Subcutaneous abdominal adipose tissue (tissue), 5 donors: ENCODE data around the gene ATAD2B.

Source experiments
- H3K27ac ChIP-seq: one replicate; pipeline ENCODE4 v1.7.0; 2013; ENCODE audit warnings: low read depth, mild to moderate bottlenecking, inconsistent platforms, low read length, moderate library complexity
- H3K27me3 ChIP-seq, 5 donors: one replicate each; pipeline ENCODE4 v1.7.0; 2013; ENCODE audit warnings: low read length in 5 of 5, inconsistent platforms in 1 of 5; ENCODE audit not compliant: control insufficient read depth in 5 of 5, insufficient read depth in 4 of 5
- H3K36me3 ChIP-seq, 5 donors: one replicate each; pipeline ENCODE4 v1.7.0; 2013; ENCODE audit warnings: low read length in 5 of 5; ENCODE audit not compliant: control insufficient read depth in 5 of 5, insufficient read depth in 5 of 5
- H3K4me1 ChIP-seq, 5 donors: one replicate each; pipeline ENCODE4 v1.7.0; 2013; ENCODE audit warnings: low read length in 5 of 5, mild to moderate bottlenecking in 3 of 5, moderate library complexity in 1 of 5; ENCODE audit not compliant: control insufficient read depth in 5 of 5, insufficient read depth in 5 of 5
- H3K4me3 ChIP-seq, 5 donors: one replicate each; pipeline ENCODE4 v1.7.0; 2013; ENCODE audit warnings: low read length in 5 of 5, low read depth in 1 of 5
- H3K9ac ChIP-seq, 5 donors: one replicate each; pipeline ENCODE4 v1.7.0; 2013; ENCODE audit warnings: low read length in 5 of 5, mild to moderate bottlenecking in 4 of 5, moderate library complexity in 3 of 5
- H3K9me3 ChIP-seq, 5 donors: one replicate each; pipeline ENCODE4 v1.7.0; 2013; ENCODE audit warnings: low read length in 5 of 5; ENCODE audit not compliant: control insufficient read depth in 5 of 5
- donor health status: healthy.
- donor health status: healthy.
- donor health status: healthy.
- donor health status: healthy.
- donor health status: healthy.

Gene ATAD2B

GRCh38 chr2:23915327-23915726, 11.6 kb downstream of the ATAD2B start:
- no peaks in the 10 kb centered on the region for H3K9me3 ChIP-seq
- H3K27me3 ChIP-seq = no peaks in the 10 kb centered on the region
- H3K27ac ChIP-seq = peak overlapping the region; percentile 18
- no peak overlapping the region for H3K9ac ChIP-seq
- H3K4me3 ChIP-seq = no peak overlapping the region
- H3K36me3 ChIP-seq = no peaks in the 10 kb centered on the region
- H3K4me1 ChIP-seq = peaks cover 0 to 15% (median 12%) of the 10 kb centered on the region in 5 donors

GRCh38 chr2:23912054-23912453, 14.9 kb downstream of the ATAD2B start:
- Histone ChIP-seq H3K27ac (no peak overlapping the region), H3K27me3 (no peaks in the 10 kb centered on the region), H3K36me3 (no peaks in the 10 kb centered on the region), H3K4me3 (no peak overlapping the region), H3K9me3 (no peaks in the 10 kb centered on the region), H3K4me1 (peaks cover 0 to 14% (median 10%) of the 10 kb centered on the region in 5 donors), H3K9ac (no peak overlapping the region)

- Histone ChIP-seq H3K27ac (no peak overlapping the region), H3K36me3 (no peaks in the 10 kb centered on the region), H3K4me1 (peaks cover 3 to 39% (median 25%) of the 10 kb centered on the region in 5 donors)
These were observed 21.8 kb downstream of the ATAD2B start for GRCh38 chr2:23905155-23905554.

GRCh38 chr2:23904692-23905091, 22.2 kb downstream of the ATAD2B start:
- H3K9ac ChIP-seq = peak overlapping the region in 1 of 5 donors; percentile 60
- peaks cover 3 to 39% (median 25%) of the 10 kb centered on the region in 5 donors for H3K4me1 ChIP-seq
- H3K9me3 ChIP-seq = no peaks in the 10 kb centered on the region
- H3K4me3 ChIP-seq = no peak overlapping the region
- H3K27me3 ChIP-seq = no peaks in the 10 kb centered on the region
- no peaks in the 10 kb centered on the region for H3K36me3 ChIP-seq
- no peak overlapping the region for H3K27ac ChIP-seq

More at GRCh38 chr2:23905155-23905554, 21.8 kb downstream of the ATAD2B start:
- no peak overlapping the region for H3K4me3 ChIP-seq
- no peak overlapping the region for H3K9ac ChIP-seq
- H3K9me3 ChIP-seq = no peaks in the 10 kb centered on the region
- H3K27me3 ChIP-seq = no peaks in the 10 kb centered on the region

- Histone ChIP-seq H3K27me3 (no peaks in the 10 kb centered on the region), H3K27ac (no peak overlapping the region), H3K36me3 (no peaks in the 10 kb centered on the region), H3K4me1 (peaks cover 3 to 39% (median 25%) of the 10 kb centered on the region in 5 donors), H3K9me3 (no peaks in the 10 kb centered on the region), H3K4me3 (no peak overlapping the region), H3K9ac (peak overlapping the region in 1 of 5 donors; percentile 60)
These were observed 22.7 kb downstream of the ATAD2B start for GRCh38 chr2:23904215-23904614.

- no peak overlapping the region for H3K27ac ChIP-seq
- no peak overlapping the region for H3K4me3 ChIP-seq
- no peaks in the 10 kb centered on the region for H3K36me3 ChIP-seq
- no peaks in the 10 kb centered on the region for H3K9me3 ChIP-seq
- peaks cover 3 to 39% (median 25%) of the 10 kb centered on the region in 5 donors for H3K4me1 ChIP-seq
- H3K9ac ChIP-seq = no peak overlapping the region
- no peaks in the 10 kb centered on the region for H3K27me3 ChIP-seq
These were observed 23.9 kb downstream of the ATAD2B start for GRCh38 chr2:23903034-23903433.

GRCh38 chr2:23901966-23902846, 24.7 kb downstream of the ATAD2B start:
- H3K9ac ChIP-seq = no peak overlapping the region
- peaks cover 3 to 39% (median 25%) of the 10 kb centered on the region in 5 donors for H3K4me1 ChIP-seq
- H3K27ac ChIP-seq = no peak overlapping the region
- no peak overlapping the region for H3K4me3 ChIP-seq
- no peaks in the 10 kb centered on the region for H3K27me3 ChIP-seq
- no peaks in the 10 kb centered on the region for H3K36me3 ChIP-seq
- H3K9me3 ChIP-seq = no peaks in the 10 kb centered on the region

GRCh38 chr2:23900541-23901322, 26.2 kb downstream of the ATAD2B start:
- H3K9ac ChIP-seq = peak overlapping the region in 3 of 5 donors; percentile 1 to 59 (median 21)
- no peaks in the 10 kb centered on the region for H3K36me3 ChIP-seq
- peaks cover 3 to 39% (median 25%) of the 10 kb centered on the region in 5 donors for H3K4me1 ChIP-seq
- H3K27me3 ChIP-seq = no peaks in the 10 kb centered on the region
- peak overlapping the region; percentile 92 for H3K27ac ChIP-seq
- H3K9me3 ChIP-seq = no peaks in the 10 kb centered on the region
- H3K4me3 ChIP-seq = peak overlapping the region in 2 of 5 donors; percentile 28 to 31

GRCh38 chr2:23900133-23900532, 26.8 kb downstream of the ATAD2B start:
- peak overlapping the region; percentile 92 for H3K27ac ChIP-seq
- H3K9ac ChIP-seq = peak overlapping the region in 1 of 5 donors; percentile 17
- H3K9me3 ChIP-seq = no peaks in the 10 kb centered on the region
- H3K4me3 ChIP-seq = no peak overlapping the region
- H3K27me3 ChIP-seq = no peaks in the 10 kb centered on the region
- H3K36me3 ChIP-seq = no peaks in the 10 kb centered on the region
- H3K4me1 ChIP-seq = peaks cover 3 to 37% (median 22%) of the 10 kb centered on the region in 5 donors

- no peak overlapping the region for H3K4me3 ChIP-seq
- no peaks in the 10 kb centered on the region for H3K9me3 ChIP-seq
- no peaks in the 10 kb centered on the region for H3K27me3 ChIP-seq
- H3K27ac ChIP-seq = no peak overlapping the region
- H3K9ac ChIP-seq = no peak overlapping the region
- H3K36me3 ChIP-seq = peaks cover 26 to 62% (median 33%) of the 10 kb centered on the region in 5 donors
- H3K4me1 ChIP-seq = no peaks in the 10 kb centered on the region
These were observed 55.7 kb downstream of the ATAD2B start for GRCh38 chr2:23871206-23871605.
